HCEC 1CT (cell line): ENCODE results near the gene USP15.

Experiments used
- DNase-seq: peaks from one replicate; pipeline ENCODE4 v3.0.0-alpha.2; 2017

Gene USP15

DNA sequence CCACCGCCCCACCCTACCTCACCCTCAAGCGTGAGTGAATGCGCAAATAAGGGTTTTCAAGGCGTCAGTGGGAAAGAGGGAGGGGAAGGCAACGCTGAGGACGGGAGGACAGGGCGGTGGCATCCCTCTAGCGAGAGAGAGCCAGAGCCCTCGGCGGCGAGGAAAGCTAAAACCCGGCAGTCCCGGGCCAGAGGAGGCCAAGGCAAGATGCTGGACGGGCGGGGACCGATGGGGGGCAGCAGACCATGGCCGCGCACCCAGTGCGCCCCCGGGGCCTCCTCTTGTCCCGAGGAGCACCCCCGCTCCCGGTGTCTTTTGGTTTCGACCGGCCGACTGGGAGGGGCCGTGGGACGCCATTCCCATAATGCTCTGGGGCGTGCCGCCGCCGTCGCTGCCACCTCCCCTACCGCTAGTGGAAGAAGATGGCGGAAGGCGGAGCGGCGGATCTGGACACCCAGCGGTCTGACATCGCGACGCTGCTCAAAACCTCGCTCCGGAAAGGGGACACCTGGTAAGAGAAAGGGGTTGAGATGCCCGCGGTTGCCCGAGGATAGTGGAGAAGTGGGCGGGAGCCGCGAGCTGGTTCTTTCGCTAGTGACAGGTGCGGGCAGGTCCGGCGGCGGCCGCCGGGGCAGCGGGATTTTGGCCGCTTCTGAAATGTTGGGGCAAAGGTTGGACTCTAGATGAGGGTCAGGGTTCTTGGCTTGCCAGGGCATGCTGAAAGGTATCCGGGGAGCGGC lies at the start of gene USP15:
Gene USP15 (plus strand): TSS at position 412 of the 740 bp plus-strand sequence. CDS start 11 bp downstream, at position 423.
- peak; percentile 96 for DNase-seq

- peak; percentile 48 for DNase-seq
Observed at GRCh38 chr12:62210422-62210821, 49.8 kb upstream of the USP15 start.

- peak; percentile 13 for DNase-seq
Observed at GRCh38 chr12:62211510-62211909, 48.7 kb upstream of the USP15 start.

GRCh38 chr12:62214846-62215245 lies 45.4 kb upstream of the USP15 start:
- no peak for DNase-seq

- DNase-seq, result no peak
Observed at GRCh38 chr12:62215506-62215905, 44.7 kb upstream of the USP15 start.

GRCh38 chr12:62217466-62218194 lies 42.6 kb upstream of the USP15 start:
- DNase-seq, result no peak

GRCh38 chr12:62221107-62221506 lies 39.1 kb upstream of the USP15 start:
- DNase-seq, result no peak

- DNase-seq, result no peak
Observed at GRCh38 chr12:62224601-62225000, 35.6 kb upstream of the USP15 start.

- no peak for DNase-seq
Observed at GRCh38 chr12:62227091-62227490, 33.1 kb upstream of the USP15 start.

GRCh38 chr12:62230652-62231051 lies 29.6 kb upstream of the USP15 start:
- no peak for DNase-seq

GRCh38 chr12:62232143-62232729 lies 28.0 kb upstream of the USP15 start:
- DNase-seq, result no peak

- DNase-seq, result no peak
Observed at GRCh38 chr12:62233805-62234204, 26.4 kb upstream of the USP15 start.

DNA sequence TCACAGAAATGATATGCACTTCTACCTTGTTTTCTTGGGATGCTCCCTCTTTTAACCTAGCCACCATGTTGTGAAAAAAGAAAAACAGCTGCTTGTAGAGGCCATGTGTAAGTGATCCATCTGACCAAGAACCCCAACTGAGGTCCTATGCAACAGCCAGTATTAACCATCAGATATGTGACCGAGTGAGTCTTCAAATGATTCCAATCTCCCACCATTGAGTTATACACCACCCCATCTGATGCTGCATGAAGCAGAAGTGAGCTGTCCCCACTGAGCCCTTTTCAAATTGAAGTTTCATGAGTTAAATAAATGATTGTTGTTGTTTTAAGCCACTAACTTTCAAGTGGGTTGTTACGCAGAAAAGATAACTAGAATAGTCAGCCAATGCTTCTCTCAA lies 20.6 kb upstream of the USP15 start:
- no peak for DNase-seq

- no peak for DNase-seq
Observed at GRCh38 chr12:62247281-62248045, 12.7 kb upstream of the USP15 start.

- DNase-seq, result no peak
Observed at GRCh38 chr12:62248873-62249272, 11.3 kb upstream of the USP15 start.

- no peak for DNase-seq
Observed at GRCh38 chr12:62249419-62249818, 10.8 kb upstream of the USP15 start.

GRCh38 chr12:62250671-62251608 lies 9.3 kb upstream of the USP15 start:
- DNase-seq, result peak; percentile 57

GRCh38 chr12:62251609-62251958 lies 8.6 kb upstream of the USP15 start:
- no peak for DNase-seq

DNA sequence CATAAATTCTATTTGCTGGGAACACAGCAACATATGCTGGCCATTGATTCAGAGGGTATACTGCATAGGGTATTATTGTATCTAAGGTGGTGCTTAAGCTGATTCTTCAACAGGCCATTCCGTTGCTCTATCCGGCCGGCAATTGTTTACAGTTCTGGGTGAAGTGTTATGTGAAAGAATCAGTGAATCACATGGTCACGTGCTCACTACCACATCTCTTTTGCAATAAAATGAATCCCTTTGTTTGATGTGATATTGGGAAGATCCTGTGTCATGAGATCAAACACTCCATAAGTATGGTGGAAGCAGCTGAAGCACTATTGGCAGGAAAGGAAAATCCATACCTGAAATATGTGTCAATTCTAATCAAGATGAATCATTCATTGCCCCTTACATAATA lies 7.6 kb upstream of the USP15 start:
- DNase-seq, result peak; percentile 53

DNA sequence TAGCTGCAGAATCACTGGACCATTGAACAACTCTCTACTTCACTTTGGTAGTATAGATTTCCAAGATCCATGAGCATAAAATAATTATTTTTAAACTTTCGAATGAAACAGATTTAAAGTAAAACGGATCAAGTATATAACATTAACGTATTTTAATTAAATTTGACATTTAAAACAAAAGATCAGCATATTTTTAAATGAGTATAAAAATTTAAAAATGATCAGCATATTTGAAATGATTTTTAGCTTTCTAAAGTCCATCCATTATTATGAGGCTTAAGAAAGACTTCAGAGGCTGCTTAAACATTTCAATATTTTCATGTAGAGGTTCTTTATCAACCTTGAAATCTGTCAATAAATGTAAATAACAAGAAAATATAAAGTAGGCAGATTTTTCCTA lies 5.2 kb upstream of the USP15 start:
- no peak for DNase-seq

GRCh38 chr12:62256408-62257096 lies 3.7 kb upstream of the USP15 start:
- DNase-seq, result no peak

- DNase-seq, result no peak
Observed at GRCh38 chr12:62258231-62258630, 2.0 kb upstream of the USP15 start.
